ENCODE results near the gene RIPOR1.

Gene RIPOR1

DNA sequence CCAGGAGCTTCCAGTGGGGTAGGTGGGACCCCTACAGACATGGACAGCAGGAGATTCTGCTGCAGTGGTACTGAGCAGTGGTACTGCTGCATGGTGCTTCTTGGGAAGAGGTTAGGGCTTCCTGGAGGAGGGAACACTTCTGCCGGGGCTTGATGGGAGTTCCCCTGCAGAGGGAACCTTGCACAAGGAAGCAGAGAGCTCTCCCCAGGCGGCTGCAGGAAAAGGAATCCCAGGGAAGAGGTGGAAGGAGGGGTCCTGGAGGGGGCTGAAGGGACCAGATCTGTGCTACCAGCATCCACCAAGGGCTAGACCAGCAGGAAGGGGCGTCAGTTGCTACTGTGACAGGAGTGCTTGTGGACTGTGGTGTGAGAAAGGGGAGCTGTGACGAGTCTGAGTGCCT is 10.6 kb downstream of the RIPOR1 start:
- DNase-seq, result no peak

- DNase-seq, result no peak
Observed at GRCh38 chr16:67539691-67540635, 11.3 kb downstream of the RIPOR1 start.

DNA sequence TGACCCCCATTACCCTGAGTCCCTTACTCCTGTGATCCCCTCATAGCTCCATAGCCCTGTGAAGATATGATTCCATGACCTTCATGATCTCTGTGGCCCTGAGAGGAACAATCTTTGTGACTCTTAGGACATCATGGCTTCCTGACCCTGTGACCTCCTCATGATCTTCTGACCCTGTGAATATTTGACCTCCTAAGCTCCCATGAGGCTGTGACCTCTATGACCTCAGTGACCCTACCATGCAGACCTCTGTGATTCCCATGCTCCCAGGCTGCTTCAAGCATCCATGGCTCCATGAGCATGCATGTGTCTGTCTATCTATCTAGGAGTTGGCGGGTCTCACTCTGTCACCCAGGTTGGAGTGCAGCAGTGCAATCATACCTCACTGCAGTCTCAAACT is 12.1 kb downstream of the RIPOR1 start:
- DNase-seq, result no peak

- no peak for DNase-seq
Observed at GRCh38 chr16:67541391-67542263, 13.0 kb downstream of the RIPOR1 start.

DNA sequence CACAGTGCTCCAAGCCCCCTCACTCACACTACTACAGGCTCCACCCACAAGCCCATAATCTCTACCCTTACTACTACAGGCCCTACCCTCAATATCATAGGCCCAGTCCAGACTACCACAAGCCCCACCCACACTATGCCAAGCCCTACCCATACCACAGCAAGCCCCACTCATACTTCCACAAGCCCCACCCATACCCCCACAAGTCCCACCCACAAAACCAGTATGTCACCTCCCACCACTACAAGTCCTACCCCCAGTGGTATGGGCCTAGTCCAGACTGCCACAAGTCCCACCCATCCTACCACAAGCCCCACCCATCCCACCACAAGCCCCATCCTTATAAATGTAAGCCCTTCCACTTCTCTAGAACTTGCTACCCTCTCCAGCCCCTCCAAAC is 13.8 kb downstream of the RIPOR1 start:
- DNase-seq, result no peak

DNA sequence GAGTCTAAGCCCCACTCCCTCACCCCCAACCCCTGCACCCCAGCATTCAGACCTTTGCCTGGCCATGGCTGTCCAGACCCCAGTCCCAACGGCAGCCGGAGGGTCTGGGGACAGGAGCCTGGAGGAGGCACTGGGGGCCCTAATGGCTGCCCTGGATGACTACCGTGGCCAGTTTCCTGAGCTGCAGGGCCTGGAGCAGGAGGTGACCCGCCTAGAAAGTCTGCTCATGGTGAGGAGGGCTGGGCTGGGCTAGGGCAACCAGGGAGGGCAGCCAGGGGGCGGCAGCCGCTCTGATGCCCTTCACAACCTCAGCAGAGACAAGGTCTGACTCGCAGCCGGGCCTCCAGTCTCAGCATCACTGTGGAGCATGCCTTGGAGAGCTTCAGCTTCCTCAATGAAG is 14.4 kb downstream of the RIPOR1 start:
- DNase-seq, result no peak

DNA sequence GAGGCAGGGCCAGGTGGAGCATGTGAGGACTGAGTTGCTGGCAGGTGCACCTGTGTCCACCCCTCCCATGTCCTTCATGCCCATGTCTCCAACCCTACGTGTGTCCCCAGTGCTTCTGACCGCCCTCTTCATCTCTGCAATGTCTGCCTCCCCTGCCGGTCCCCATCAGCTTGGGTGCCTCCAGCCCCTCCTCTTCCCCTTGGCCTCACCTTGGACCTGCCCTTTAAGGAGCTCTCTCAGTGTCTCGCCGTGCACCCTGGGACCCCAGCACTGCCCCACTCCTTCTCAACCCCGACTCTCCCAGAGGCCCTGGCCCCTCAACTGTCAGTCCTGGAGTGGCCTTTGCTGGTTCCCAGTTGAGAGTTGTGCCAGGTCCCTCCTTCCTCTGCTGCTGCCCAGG is 15.0 kb downstream of the RIPOR1 start:
- no peak for DNase-seq

DNA sequence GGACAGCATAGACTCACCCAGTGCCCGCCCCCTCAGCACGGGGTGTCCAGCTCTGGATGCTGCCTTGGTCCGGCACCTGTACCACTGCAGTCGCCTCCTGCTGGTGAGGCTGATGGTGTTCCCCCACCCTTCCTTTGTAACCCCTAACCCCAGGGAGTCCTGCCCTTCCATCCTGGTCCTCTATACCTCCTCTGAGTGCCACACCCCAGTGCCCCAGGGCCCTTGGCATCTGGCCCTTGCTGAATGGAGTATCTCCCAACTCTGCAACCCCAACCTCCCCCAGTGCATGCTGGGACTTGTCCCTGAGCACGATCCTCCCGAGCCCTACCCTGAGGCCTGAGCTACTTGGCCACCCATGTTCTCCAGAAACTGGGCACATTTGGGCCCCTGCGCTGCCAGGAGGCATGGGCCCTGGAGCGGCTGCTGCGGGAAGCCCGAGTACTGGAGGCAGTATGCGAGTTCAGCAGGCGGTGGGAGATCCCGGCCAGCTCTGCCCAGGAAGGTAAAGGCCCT is 15.8 kb downstream of the RIPOR1 start:
- no peak for DNase-seq

DNA sequence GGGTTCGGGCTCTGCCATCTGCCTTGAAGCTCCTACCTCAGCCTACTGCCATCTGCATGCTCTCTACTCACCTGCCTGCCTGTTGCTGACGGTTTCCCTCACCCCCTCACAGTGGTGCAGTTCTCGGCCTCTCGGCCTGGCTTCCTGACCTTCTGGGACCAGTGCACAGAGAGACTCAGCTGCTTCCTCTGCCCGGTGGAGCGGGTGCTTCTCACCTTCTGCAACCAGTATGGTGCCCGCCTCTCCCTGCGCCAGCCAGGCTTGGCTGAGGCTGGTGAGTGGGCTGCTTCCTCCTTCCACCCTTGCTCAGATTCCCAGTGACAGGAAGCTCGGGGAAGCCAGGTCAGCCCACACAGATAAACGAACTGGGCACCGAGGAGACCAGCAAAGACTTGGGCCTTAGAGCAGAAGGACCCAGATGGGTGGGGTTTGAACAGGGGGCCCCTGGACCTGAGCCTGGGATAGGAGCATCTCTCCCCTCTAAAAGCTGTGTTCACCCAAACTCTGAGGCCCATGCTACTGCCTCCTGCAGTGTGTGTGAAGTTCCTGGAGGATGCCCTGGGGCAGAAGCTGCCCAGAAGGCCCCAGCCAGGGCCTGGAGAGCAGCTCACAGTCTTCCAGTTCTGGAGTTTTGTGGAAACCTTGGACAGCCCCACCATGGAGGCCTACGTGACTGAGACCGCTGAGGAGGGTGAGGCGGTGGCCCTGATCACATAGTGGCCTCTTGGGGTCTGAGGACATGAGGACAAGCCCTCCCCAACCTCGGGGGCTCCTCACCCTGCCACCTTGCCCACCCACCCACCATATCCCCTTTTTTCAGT is 16.4 kb downstream of the RIPOR1 start:
- no peak for DNase-seq

GRCh38 chr16:67545665-67546024 is 17.0 kb downstream of the RIPOR1 start:
- no peak for DNase-seq

DNA sequence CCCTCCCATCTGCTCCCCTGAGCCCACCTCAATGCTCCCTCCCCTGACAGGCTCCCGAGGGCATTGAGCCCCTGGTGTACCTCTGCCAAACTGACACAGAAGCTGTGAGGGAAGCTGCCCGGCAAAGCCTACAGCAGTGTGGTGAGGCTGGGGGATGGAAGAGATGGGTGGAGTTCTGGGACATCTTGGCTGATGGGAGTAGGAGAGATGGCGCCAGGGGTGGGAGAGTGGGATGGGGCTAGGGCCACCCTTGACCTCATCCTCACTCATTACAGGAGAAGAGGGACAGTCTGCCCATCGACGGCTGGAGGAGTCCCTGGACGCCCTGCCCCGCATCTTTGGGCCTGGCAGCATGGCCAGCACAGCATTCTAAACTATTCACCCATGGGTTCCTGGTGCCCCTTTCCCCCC is 17.5 kb downstream of the RIPOR1 start:
- DNase-seq, result no peak

DNA sequence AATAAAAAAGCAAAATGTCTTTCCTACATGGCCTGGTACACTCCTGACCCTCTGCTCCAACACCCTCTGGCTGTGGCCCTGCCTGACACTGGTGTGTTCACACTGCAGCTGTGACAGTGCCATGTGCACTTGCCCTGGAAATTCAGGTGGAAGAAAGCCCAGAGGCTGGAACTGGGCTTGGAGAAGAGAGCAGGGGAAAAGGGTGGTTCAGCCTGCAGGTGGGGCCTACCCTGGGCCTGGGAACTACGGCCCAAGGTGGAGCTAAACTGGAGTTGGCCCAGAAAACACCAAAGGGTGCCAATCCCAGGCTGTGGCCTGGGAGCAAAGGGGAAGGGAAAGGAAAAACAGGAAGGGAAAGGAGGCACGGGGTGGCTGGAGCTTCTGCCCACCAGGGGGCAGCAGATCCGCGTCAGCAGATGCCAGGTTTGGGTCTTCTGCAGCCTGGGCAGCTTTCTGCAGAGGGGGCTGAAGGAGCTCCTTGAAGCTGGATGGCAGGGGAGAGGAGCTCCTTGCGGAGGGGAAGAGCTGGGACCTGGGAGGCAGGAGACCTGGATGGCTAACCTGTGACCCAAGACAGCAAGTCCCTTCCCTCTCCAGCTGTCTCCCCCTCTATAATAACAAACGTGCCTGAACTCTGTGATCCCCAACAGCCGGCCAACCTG is 18.3 kb downstream of the RIPOR1 start:
- peak; percentile 71 for DNase-seq

GRCh38 chr16:67547423-67548264 is 19.0 kb downstream of the RIPOR1 start:
- DNase-seq, result no peak

DNA sequence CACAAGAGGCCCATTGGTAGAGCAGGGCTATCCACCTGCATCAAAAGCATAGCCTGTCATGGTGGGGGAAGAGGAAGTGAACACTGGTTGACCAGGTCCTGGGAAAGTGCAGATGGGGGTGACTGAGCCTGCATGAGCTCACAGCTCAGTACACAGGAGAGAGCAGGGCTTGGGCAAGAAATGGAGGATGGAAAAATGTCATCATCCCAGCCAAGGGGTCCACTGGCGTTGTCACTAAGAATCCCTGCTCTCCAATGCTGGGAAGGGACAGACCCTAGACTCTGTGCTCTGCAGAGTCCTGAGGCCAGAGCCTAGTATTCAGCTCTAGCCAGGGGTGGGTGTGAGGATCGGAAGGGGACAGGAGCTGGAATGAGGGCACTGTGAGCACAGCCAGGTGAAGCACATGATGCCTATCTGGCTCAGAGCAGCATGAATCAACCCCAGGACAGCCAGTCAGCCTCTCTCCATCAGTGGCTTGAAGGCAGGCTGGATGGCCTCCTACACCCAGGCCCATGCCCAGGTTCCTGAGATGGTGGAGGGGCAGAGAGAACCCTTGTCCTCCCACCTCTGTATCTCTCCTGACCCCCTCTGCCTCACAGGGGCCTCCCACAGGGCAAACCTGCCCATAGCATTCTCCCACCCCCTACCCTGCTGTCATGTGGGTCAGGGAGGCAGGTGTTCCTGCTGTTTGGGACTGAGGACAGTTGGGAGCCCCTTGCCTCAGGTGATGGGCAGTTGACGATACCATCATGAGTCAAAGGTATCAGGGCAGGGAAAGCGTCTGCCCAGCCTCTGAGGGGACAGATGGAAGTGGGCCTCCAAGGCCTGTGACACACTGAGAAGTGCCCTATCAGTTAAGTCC is 19.9 kb downstream of the RIPOR1 start:
- DNase-seq, result no peak

DNA sequence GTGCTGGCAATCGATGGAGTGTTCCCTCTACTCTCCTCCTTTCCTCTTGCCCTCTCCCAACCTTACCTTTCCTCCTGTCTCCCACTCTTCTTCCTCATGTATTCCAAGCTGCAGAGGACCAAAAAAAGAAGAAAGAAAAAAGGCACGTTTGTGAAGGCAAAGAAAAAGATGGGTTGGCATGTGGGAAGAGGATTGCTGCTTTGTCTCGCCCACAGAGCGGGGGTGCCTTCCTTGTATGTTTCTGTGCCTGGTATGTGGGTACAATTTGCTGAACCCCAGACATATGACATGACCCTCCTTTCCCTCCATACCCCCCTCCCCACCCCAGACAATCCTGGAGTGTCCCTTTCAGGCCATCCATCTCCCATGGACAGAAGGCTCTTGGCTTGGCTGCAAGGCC is 20.6 kb downstream of the RIPOR1 start:
- DNase-seq, result no peak

- DNase-seq, result no peak
Observed at GRCh38 chr16:67549936-67550335, 21.3 kb downstream of the RIPOR1 start.

- no peak for DNase-seq
Observed at GRCh38 chr16:67551091-67551490, 22.5 kb downstream of the RIPOR1 start.

DNA sequence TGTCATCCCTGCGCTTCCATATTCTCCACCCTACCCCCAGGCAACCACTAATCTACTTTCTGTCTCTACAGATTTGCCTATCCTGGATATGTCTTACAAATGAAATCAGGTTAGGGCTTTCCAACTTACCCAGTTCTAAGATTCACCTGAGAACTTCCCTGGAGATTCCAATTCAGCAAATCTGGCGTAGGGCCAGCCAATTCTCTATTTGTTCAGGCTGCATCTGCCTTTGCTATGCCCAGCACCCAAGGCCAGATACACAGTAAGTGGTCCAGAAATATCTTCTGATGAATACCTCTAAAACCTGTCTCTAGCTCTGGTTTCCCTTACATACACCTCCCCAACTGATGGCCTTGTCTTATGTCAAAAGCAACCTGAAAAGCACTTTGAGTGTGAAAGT is 23.3 kb downstream of the RIPOR1 start:
- no peak for DNase-seq

DNA sequence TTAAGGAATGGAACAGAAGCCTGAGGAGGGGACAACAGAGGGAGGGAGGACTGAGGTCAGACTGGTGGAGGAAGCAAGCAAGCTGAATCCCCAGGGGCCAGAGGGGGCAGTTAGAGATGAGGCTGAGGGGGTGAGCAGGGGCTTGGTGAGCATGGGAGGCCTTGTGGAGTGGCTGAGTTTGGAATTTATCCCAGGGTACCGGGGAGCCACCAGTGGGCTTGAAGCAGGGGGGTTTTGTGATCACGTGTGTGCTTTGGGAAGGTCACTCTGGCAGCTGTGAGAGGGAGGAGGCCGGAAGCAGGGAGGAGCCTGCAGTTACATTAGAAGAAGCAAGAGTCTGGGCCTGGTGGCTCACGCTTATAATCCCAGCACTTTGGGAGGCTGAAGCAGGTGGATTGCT is 23.8 kb downstream of the RIPOR1 start:
- no peak for DNase-seq

- DNase-seq, result no peak
Observed at GRCh38 chr16:67555795-67556212, 27.2 kb downstream of the RIPOR1 start.
